Measurements from ENCODE around the gene FBXO15. TPM values are rescaled to one million over a fixed set of nuclear protein-coding genes. Genes with fewer than 3 reads are reported as not detected.

The FBXO15 gene
- polyA plus RNA-seq, 1 donor from 2014 or later, result 6.1 TPM

- Histone ChIP-seq H3K27ac (ENCODE audit: low read length) (no peak overlapping the region), H3K9me3 (ENCODE audit: low read length) (no peaks in the 10 kb centered on the region), H3K4me3 (ENCODE audit: low read length) (no peak overlapping the region), H3K9me2 (ENCODE audit: insufficient read depth, low read length) (no peaks in the 10 kb centered on the region), H3K79me2 (replicated peaks; ENCODE audit: insufficient read depth, low read length) (no peaks in the 10 kb centered on the region), H4K20me1 (ENCODE audit: insufficient read depth) (no peaks in the 10 kb centered on the region), H3F3A (ENCODE audit: insufficient read depth, low read length, poor library complexity, severe bottlenecking) (no peaks in the 10 kb centered on the region), H3K27me3 (ENCODE audit: insufficient read depth, low read depth, low read length) (no peaks in the 10 kb centered on the region), H2AFZ (ENCODE audit: low read depth, low read length) (no peak overlapping the region), H3K36me3 (ENCODE audit: insufficient read depth, low read length) (no peaks in the 10 kb centered on the region), H3K9ac (ENCODE audit: low read length) (no peak overlapping the region), H3K4me2 (ENCODE audit: low read length) (no peak overlapping the region)
- TF ChIP-seq POLR2AphosphoS5 (IDR thresholded peaks at IDR 0.05), result no peak
- no peak for TF ChIP-seq CTCF (IDR thresholded peaks at IDR 0.05; ENCODE audit: poor library complexity, severe bottlenecking)
- TF ChIP-seq EP300 (conservative IDR thresholded peaks at IDR 0.05; ENCODE audit: poor library complexity, severe bottlenecking), result no peak
These were observed 24.4 kb downstream of the FBXO15 start for GRCh38 chr18:74123200-74123599.

- H3K9me2 ChIP-seq (ENCODE audit: insufficient read depth, low read length), result no peaks in the 10 kb centered on the region
- H3K9ac ChIP-seq (ENCODE audit: low read length), result no peak overlapping the region
- no peak overlapping the region for H3K27ac ChIP-seq (ENCODE audit: low read length)
- H3K27me3 ChIP-seq (ENCODE audit: insufficient read depth, low read depth, low read length), result no peaks in the 10 kb centered on the region
- no peaks in the 10 kb centered on the region for H3F3A ChIP-seq (ENCODE audit: insufficient read depth, low read length, poor library complexity, severe bottlenecking)
- peak; percentile 90 for TF ChIP-seq RAD21 (conservative IDR thresholded peaks at IDR 0.05)
- TF ChIP-seq MXI1 (conservative IDR thresholded peaks at IDR 0.05; ENCODE audit: poor library complexity, severe bottlenecking), result no peak
- TF ChIP-seq SMC3 (conservative IDR thresholded peaks at IDR 0.05; ENCODE audit: poor library complexity), result peak; percentile 94
- no peak for TF ChIP-seq EP300 (conservative IDR thresholded peaks at IDR 0.05; ENCODE audit: poor library complexity, severe bottlenecking)
- TF ChIP-seq REST (IDR thresholded peaks at IDR 0.05; ENCODE audit: borderline replicate concordance), result no peak
- peak; percentile 88 for TF ChIP-seq CTCF (IDR thresholded peaks at IDR 0.05; ENCODE audit: poor library complexity, severe bottlenecking)
- TF ChIP-seq EZH2 (IDR thresholded peaks at IDR 0.05; ENCODE audit: borderline replicate concordance, insufficient read depth, low read length, poor library complexity, severe bottlenecking), result no peak
- no peak for TF ChIP-seq TAF1 (IDR thresholded peaks at IDR 0.05; ENCODE audit: low read depth)
- no peak for TF ChIP-seq POLR2AphosphoS5 (IDR thresholded peaks at IDR 0.05)
- H3K4me2 ChIP-seq (ENCODE audit: low read length), result no peak overlapping the region
- H3K4me3 ChIP-seq (ENCODE audit: low read length), result no peak overlapping the region
- no peak overlapping the region for H2AFZ ChIP-seq (ENCODE audit: low read depth, low read length)
- H3K79me2 ChIP-seq (replicated peaks; ENCODE audit: insufficient read depth, low read length), result no peaks in the 10 kb centered on the region
- no peaks in the 10 kb centered on the region for H4K20me1 ChIP-seq (ENCODE audit: insufficient read depth)
- H3K9me3 ChIP-seq (ENCODE audit: low read length), result peaks cover 6% of the 10 kb centered on the region
- no peaks in the 10 kb centered on the region for H3K36me3 ChIP-seq (ENCODE audit: insufficient read depth, low read length)
These were observed 30.7 kb downstream of the FBXO15 start for GRCh38 chr18:74116633-74117554.

All from neural cell (in vitro differentiated cells).